Measurements from ENCODE around the gene BCDIN3D. TPM values are rescaled to one million over a fixed set of nuclear protein-coding genes. Genes with fewer than 3 reads are reported as not detected.

Gene BCDIN3D
- total RNA-seq, 4 donors from 2014 or later: 2.3 to 5.2 (median 3.1) TPM

DNA sequence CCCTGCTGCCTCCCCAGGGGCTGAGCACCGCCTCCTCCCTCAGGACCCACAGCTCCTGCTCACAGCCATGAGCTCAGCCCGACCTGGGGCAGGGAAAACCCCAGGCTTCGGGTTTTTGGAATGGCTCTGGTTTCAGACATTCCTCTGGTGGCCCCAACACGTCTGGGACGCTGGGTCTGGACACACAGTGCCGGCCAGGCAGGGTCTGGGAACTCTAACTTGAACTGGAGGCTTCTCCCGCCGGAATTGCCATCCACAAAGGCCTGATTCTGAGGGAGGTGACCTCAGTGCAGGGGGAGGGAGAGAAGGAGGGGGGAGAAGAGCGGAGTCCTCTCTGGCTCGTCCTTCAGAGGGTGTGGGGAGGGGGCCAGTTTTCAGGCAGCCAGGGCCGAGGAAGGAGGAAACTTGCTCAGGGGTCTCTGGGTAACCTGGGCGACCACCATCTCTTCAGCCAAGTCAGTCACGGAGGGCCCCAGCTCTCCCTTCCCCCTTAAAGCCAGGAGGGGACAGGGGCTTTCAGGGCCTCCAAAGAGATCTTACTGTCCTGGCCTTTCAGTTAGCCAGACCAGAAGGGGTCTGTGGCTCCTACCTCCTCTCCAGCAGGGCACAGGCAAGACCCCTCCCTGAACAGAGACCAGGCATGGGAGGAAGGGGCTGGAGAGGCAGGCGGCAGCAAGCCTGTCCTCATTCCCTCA is 34.1 kb downstream of the BCDIN3D start:
- Histone ChIP-seq H3K4me1 (peaks cover 0 to 13% (median 0%) of the 10 kb centered on the region in 4 donors), H3K4me3 (no peak overlapping the region), H3K36me3 (peaks cover 0 to 7% (median 0%) of the 10 kb centered on the region in 3 donors), H3K9me3 (no peaks in the 10 kb centered on the region), H3K27me3 (no peaks in the 10 kb centered on the region), H3K27ac (peak overlapping the region; percentile 38 to 71 (median 56))
- DNase-seq: no peak
- TF ChIP-seq POLR2A (IDR thresholded peaks at IDR 0.05): no peak
- TF ChIP-seq, protein P1, sequence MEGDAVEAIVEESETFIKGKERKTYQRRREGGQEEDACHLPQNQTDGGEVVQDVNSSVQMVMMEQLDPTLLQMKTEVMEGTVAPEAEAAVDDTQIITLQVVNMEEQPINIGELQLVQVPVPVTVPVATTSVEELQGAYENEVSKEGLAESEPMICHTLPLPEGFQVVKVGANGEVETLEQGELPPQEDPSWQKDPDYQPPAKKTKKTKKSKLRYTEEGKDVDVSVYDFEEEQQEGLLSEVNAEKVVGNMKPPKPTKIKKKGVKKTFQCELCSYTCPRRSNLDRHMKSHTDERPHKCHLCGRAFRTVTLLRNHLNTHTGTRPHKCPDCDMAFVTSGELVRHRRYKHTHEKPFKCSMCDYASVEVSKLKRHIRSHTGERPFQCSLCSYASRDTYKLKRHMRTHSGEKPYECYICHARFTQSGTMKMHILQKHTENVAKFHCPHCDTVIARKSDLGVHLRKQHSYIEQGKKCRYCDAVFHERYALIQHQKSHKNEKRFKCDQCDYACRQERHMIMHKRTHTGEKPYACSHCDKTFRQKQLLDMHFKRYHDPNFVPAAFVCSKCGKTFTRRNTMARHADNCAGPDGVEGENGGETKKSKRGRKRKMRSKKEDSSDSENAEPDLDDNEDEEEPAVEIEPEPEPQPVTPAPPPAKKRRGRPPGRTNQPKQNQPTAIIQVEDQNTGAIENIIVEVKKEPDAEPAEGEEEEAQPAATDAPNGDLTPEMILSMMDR (IDR thresholded peaks at IDR 0.05): no peak

DNA sequence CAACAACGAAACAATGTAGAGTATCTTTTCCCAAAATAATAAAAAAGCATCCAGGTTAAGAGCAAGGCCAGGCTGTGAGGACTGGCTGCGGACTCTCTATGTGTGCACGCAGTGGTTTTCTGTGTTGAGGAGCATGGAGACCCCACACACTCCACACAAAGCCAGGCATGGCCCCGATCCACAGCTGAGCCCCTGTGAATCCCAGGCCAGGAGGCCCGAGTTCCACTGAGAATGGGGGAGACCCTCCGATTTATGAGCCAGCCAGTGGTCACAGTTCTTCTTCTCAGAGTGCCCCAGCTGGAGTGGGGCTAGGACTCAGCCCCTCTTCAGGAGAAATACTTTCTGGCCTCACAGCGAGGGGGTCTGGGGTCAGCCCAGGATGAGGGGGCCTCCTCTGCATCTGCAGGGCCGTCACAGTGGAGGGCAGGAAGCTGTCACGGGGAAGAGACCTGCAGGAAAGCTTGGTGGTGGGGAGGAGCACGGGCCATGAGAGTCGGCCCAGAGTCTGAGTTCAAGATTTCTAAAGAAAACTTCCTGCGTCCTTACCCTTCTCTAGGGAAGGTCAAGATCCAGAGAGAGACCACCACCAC is 34.8 kb downstream of the BCDIN3D start:
- peaks cover 0 to 7% (median 0%) of the 10 kb centered on the region in 3 donors for H3K36me3 ChIP-seq
- H3K27me3 ChIP-seq: no peaks in the 10 kb centered on the region
- no peak for TF ChIP-seq POLR2A (IDR thresholded peaks at IDR 0.05)
- TF ChIP-seq, protein P1 (IDR thresholded peaks at IDR 0.05): no peak
- H3K9me3 ChIP-seq: no peaks in the 10 kb centered on the region
- no peak overlapping the region for H3K27ac ChIP-seq
- no peak overlapping the region for H3K4me3 ChIP-seq
- no peak for DNase-seq
- peaks cover 0 to 13% (median 0%) of the 10 kb centered on the region in 4 donors for H3K4me1 ChIP-seq

GRCh38 chr12:49806877-49807276 is 36.0 kb downstream of the BCDIN3D start:
- Histone ChIP-seq H3K27ac (no peak overlapping the region), H3K9me3 (no peaks in the 10 kb centered on the region), H3K27me3 (no peaks in the 10 kb centered on the region), H3K36me3 (peaks cover 0 to 15% (median 0%) of the 10 kb centered on the region in 3 donors), H3K4me3 (no peak overlapping the region), H3K4me1 (peaks cover 0 to 13% (median 0%) of the 10 kb centered on the region in 4 donors)
- TF ChIP-seq POLR2A (IDR thresholded peaks at IDR 0.05): no peak
- TF ChIP-seq, protein P1 (IDR thresholded peaks at IDR 0.05): no peak
- DNase-seq: no peak

DNA sequence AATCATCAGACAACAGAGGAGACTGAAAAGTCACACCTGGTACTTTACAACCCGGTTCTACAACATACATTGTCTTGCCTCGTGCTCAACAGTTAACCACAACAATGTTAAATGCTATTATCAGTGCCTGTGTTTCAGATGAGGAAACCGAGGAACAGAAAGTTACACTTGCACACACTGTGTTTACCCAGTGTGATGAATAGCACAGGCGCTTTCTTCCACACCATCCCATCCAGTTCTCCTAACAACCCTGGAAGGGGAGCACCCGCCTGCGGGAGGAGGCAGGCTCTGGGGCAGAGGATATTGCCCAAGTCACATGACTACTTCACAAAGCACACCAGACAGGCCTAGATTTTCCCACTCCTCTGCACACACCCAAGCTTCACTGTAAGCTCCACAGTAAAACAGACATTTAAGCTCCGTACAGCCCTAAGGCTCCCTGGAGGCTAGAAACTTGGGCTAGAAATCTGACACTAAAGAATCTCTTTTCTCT is 36.5 kb downstream of the BCDIN3D start:
- Histone ChIP-seq H3K9me3 (no peaks in the 10 kb centered on the region), H3K36me3 (peaks cover 0 to 15% (median 0%) of the 10 kb centered on the region in 3 donors), H3K27me3 (no peaks in the 10 kb centered on the region), H3K4me1 (peaks cover 0 to 13% (median 0%) of the 10 kb centered on the region in 4 donors), H3K27ac (no peak overlapping the region), H3K4me3 (no peak overlapping the region)
- no peak for TF ChIP-seq POLR2A (IDR thresholded peaks at IDR 0.05)
- TF ChIP-seq, protein P1 (IDR thresholded peaks at IDR 0.05): no peak
- DNase-seq: no peak

DNA sequence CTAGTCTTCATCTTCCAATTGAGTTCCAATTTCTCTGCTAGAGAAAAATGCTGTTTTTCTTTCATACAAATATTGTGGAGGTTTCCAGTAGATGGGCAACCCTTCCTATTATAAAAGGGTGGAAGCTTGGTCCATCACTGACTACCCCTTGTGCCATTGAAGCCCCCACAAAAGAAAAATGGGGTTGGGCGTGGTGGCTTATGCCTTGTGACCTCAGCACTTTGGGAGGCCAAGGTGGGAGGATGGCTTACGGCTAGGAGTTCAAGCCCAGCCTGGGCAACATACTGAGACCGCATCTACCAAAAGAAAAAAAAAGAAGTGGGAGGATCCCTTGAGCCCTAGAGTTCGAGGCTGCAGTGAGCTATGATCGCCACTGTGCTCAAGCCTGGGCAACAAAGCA is 37.5 kb downstream of the BCDIN3D start:
- no peaks in the 10 kb centered on the region for H3K9me3 ChIP-seq
- DNase-seq: no peak
- no peak overlapping the region for H3K27ac ChIP-seq
- TF ChIP-seq, protein P1 (IDR thresholded peaks at IDR 0.05): no peak
- no peak for TF ChIP-seq POLR2A (IDR thresholded peaks at IDR 0.05)
- H3K27me3 ChIP-seq: no peaks in the 10 kb centered on the region
- H3K36me3 ChIP-seq: peaks cover 0 to 15% (median 0%) of the 10 kb centered on the region in 3 donors
- H3K4me1 ChIP-seq: peaks cover 0 to 13% (median 0%) of the 10 kb centered on the region in 4 donors
- no peak overlapping the region for H3K4me3 ChIP-seq

Data from Peyer's patch (tissue), 4 donors.